Mesendoderm (in vitro differentiated cells): Measurements from ENCODE around the gene NME3.
A peak's percentile ranks its signal among the peaks of the same experiment; 100 is the strongest.

Source experiments
- DNase-seq: peaks from one replicate; pipeline ENCODE4 v3.0.0; 2013
- H2AK5ac ChIP-seq: 2 replicates; pipeline ENCODE4 v1.6.1; 2013; ENCODE audit warnings: low read length, inconsistent platforms
- H2BK120ac ChIP-seq: 2 replicates; pipeline ENCODE4 v1.6.1; 2013; ENCODE audit warnings: low read depth, mild to moderate bottlenecking, low read length, moderate library complexity, mixed read lengths
- H2BK15ac ChIP-seq: replicated peaks from 2 replicates; pipeline ENCODE4 v1.6.1; 2013; ENCODE audit warnings: low read depth, mild to moderate bottlenecking, moderate library complexity
- H2BK5ac ChIP-seq: 2 replicates; pipeline ENCODE4 v1.6.1; 2013; ENCODE audit warnings: low read length, inconsistent platforms
- H3K18ac ChIP-seq: 2 replicates; pipeline ENCODE4 v1.6.1; 2013; ENCODE audit warnings: mild to moderate bottlenecking, low read length, mixed read lengths
- H3K23ac ChIP-seq: one replicate; pipeline ENCODE4 v1.6.1; 2013; ENCODE audit warnings: low read length
- H3K27ac ChIP-seq: 2 replicates; pipeline ENCODE4 v1.5.1; 2013; ENCODE audit warnings: low read depth, mild to moderate bottlenecking, inconsistent platforms, low read length, moderate library complexity
- H3K27me3 ChIP-seq: 2 replicates; pipeline ENCODE4 v1.6.1; 2013; ENCODE audit warnings: low read length, control low read depth, mild to moderate bottlenecking, inconsistent platforms; ENCODE audit not compliant: insufficient read depth, poor library complexity
- H3K36me3 ChIP-seq: 2 replicates; pipeline ENCODE4 v1.6.1; 2013; ENCODE audit warnings: low read length, inconsistent platforms; ENCODE audit not compliant: control insufficient read depth, insufficient read depth
- H3K4ac ChIP-seq: one replicate; pipeline ENCODE4 v1.6.1; 2013; ENCODE audit warnings: low read depth, mild to moderate bottlenecking, low read length, moderate library complexity
- H3K4me1 ChIP-seq: 2 replicates; pipeline ENCODE4 v1.6.1; 2013; ENCODE audit warnings: low read depth, low read length, inconsistent platforms; ENCODE audit not compliant: control insufficient read depth
- H3K4me2 ChIP-seq: 2 replicates; pipeline ENCODE4 v1.6.1; 2013; ENCODE audit warnings: low read length
- H3K4me3 ChIP-seq: 2 replicates; pipeline ENCODE4 v1.5.1; 2013; ENCODE audit warnings: mild to moderate bottlenecking, low read length
- H3K56ac ChIP-seq: one replicate; pipeline ENCODE4 v1.6.1; 2013; ENCODE audit warnings: low read length
- H3K79me1 ChIP-seq: 2 replicates; pipeline ENCODE4 v1.6.1; 2013; ENCODE audit warnings: low read length, inconsistent platforms
- H3K79me2 ChIP-seq: 2 replicates; pipeline ENCODE4 v1.6.1; 2013; ENCODE audit warnings: mild to moderate bottlenecking, low read length; ENCODE audit not compliant: control insufficient read depth, insufficient read depth
- H3K9ac ChIP-seq: 2 replicates; pipeline ENCODE4 v1.6.1; 2013; ENCODE audit warnings: low read length, inconsistent platforms
- H4K5ac ChIP-seq: one replicate; pipeline ENCODE4 v1.6.1; 2013; ENCODE audit warnings: low read length
- H4K8ac ChIP-seq: one replicate; pipeline ENCODE4 v1.6.1; 2013; ENCODE audit warnings: low read depth, mild to moderate bottlenecking, control low read depth, low read length, moderate library complexity
- WGBS: extraction: QIAGEN DNeasy Blood & Tissue Kit; methylation state at CpG from one replicate; pipeline ENCODE4 v1.1.7; 2013; ENCODE audit warnings: low lambda C conversion rate, missing lambda C conversion rate; ENCODE audit not compliant: insufficient coverage; ENCODE audit errors: extremely low coverage; 5-methylcytosine and 5-hydroxymethylcytosine counted together

The NME3 gene

DNA sequence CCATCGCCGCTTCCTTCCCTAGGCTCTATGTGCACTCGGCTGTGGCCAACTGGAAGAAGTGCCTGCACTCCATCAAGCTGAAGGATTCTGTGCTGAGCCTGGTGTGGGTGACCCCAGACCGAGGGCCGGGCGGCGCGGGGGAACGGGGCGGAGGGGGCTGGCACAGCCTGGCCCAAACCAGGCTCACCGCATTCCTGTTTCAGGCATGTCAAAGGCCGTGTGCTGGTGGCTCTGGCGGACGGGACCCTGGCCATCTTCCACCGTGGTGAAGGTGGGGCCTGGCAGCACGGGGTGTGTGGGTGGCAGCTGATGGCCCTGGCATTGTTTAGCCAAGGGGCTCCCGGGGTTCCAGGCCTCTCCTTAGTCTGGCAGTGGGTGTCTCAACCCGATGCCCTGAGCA lies 4.6 kb downstream of the NME3 start:
- Histone ChIP-seq H3K23ac (no peak overlapping the region), H3K9ac (no peak overlapping the region), H3K27ac (no peak overlapping the region), H3K56ac (no peak overlapping the region), H2BK5ac (no peak overlapping the region), H4K5ac (no peak overlapping the region), H3K27me3 (no peaks in the 10 kb centered on the region), H2BK15ac (no peak overlapping the region), H2BK120ac (no peak overlapping the region), H3K4ac (no peak overlapping the region), H3K4me2 (no peak overlapping the region), H3K79me2 (no peaks in the 10 kb centered on the region), H3K18ac (no peak overlapping the region), H3K4me3 (no peak overlapping the region), H3K79me1 (no peaks in the 10 kb centered on the region), H3K36me3 (no peaks in the 10 kb centered on the region), H3K4me1 (no peaks in the 10 kb centered on the region), H2AK5ac (no peak overlapping the region), H4K8ac (no peak overlapping the region)
- no peak for DNase-seq
- no CpG with 5 or more reads among the region's 18 CpGs for WGBS

DNA sequence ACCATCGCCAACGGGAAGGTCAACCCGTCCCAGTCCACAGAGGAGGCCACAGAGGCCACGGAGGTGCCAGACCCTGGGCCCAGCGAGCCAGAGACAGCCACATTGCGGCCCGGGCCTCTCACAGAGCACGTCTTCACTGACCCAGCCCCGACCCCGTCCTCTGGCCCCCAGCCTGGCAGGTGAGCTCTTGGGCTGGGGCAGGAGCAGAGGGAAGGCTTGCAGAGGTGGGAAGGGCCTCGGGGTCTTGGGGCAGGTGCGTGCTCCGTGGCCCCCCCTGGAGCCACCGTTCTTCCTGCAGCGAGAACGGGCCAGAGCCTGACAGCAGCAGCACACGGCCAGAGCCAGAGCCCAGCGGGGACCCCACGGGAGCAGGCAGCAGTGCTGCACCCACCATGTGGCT lies 5.1 kb downstream of the NME3 start:
- no peaks in the 10 kb centered on the region for H3K27me3 ChIP-seq
- no peak overlapping the region for H2BK120ac ChIP-seq
- H3K4me3 ChIP-seq = no peak overlapping the region
- H4K8ac ChIP-seq = no peak overlapping the region
- H3K9ac ChIP-seq = no peak overlapping the region
- H3K18ac ChIP-seq = no peak overlapping the region
- H3K27ac ChIP-seq = no peak overlapping the region
- DNase-seq = no peak
- H3K4me2 ChIP-seq = no peak overlapping the region
- no peak overlapping the region for H2BK15ac ChIP-seq
- no peak overlapping the region for H4K5ac ChIP-seq
- no peak overlapping the region for H2AK5ac ChIP-seq
- no peaks in the 10 kb centered on the region for H3K79me1 ChIP-seq
- no peak overlapping the region for H2BK5ac ChIP-seq
- H3K4ac ChIP-seq = no peak overlapping the region
- no peak overlapping the region for H3K56ac ChIP-seq
- no peaks in the 10 kb centered on the region for H3K79me2 ChIP-seq
- no CpG with 5 or more reads among the region's 19 CpGs for WGBS
- no peaks in the 10 kb centered on the region for H3K36me3 ChIP-seq
- no peak overlapping the region for H3K23ac ChIP-seq
- no peaks in the 10 kb centered on the region for H3K4me1 ChIP-seq

DNA sequence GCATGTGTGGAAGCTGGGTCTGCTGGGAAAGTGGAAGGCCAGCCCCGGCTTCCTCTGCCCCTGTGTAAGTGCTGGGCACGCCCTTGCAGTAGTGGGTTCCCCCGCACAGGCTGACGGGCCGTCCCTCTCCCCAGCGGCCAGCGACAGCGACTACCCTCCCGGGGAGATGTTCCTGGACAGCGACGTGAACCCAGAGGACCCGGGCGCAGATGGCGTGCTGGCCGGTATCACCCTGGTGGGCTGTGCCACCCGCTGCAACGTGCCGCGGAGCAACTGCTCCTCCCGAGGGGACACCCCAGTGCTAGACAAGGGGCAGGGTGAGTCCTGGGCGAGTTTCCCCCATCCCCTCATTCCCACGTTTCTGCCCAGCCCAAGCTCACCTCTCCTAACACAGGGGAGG lies 5.5 kb downstream of the NME3 start:
- Histone ChIP-seq H3K9ac (no peak overlapping the region), H3K4me3 (no peak overlapping the region), H3K27me3 (no peaks in the 10 kb centered on the region), H3K36me3 (no peaks in the 10 kb centered on the region), H2BK15ac (no peak overlapping the region), H3K27ac (no peak overlapping the region), H3K56ac (no peak overlapping the region), H3K4me2 (no peak overlapping the region), H2AK5ac (no peak overlapping the region), H3K4ac (no peak overlapping the region), H4K5ac (no peak overlapping the region), H3K79me2 (no peaks in the 10 kb centered on the region), H3K4me1 (no peaks in the 10 kb centered on the region), H2BK120ac (no peak overlapping the region), H4K8ac (no peak overlapping the region), H2BK5ac (no peak overlapping the region), H3K79me1 (no peaks in the 10 kb centered on the region), H3K23ac (no peak overlapping the region), H3K18ac (no peak overlapping the region)
- no CpG with 5 or more reads among the region's 22 CpGs for WGBS
- DNase-seq = no peak

DNA sequence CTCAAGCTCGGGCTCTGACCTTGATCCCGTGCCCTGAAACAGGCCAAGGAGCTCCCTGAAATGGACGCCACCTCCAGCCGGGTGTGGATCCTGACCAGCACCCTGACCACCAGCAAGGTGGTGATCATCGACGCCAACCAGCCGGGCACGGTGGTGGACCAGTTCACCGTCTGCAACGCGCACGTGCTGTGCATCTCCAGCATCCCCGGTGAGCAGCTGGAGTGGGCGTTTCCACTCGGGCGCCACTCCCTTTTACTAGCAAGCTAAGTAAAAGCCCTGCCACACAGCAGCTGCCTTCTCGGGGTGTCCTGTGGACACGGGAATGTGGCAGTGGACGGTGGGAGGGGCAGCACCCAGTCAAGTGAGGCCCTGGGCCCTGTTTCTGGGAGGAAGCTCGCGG lies 6.4 kb downstream of the NME3 start:
- Histone ChIP-seq H3K79me2 (no peaks in the 10 kb centered on the region), H3K4me3 (no peak overlapping the region), H3K27ac (no peak overlapping the region), H4K5ac (no peak overlapping the region), H3K27me3 (no peaks in the 10 kb centered on the region), H4K8ac (no peak overlapping the region), H2BK120ac (no peak overlapping the region), H2BK5ac (no peak overlapping the region), H3K23ac (no peak overlapping the region), H3K36me3 (no peaks in the 10 kb centered on the region), H3K4me1 (no peaks in the 10 kb centered on the region), H2AK5ac (no peak overlapping the region), H3K4ac (no peak overlapping the region), H3K79me1 (no peaks in the 10 kb centered on the region), H2BK15ac (no peak overlapping the region), H3K9ac (no peak overlapping the region), H3K18ac (no peak overlapping the region), H3K4me2 (no peak overlapping the region), H3K56ac (no peak overlapping the region)
- no CpG with 5 or more reads among the region's 21 CpGs for WGBS
- DNase-seq = no peak

DNA sequence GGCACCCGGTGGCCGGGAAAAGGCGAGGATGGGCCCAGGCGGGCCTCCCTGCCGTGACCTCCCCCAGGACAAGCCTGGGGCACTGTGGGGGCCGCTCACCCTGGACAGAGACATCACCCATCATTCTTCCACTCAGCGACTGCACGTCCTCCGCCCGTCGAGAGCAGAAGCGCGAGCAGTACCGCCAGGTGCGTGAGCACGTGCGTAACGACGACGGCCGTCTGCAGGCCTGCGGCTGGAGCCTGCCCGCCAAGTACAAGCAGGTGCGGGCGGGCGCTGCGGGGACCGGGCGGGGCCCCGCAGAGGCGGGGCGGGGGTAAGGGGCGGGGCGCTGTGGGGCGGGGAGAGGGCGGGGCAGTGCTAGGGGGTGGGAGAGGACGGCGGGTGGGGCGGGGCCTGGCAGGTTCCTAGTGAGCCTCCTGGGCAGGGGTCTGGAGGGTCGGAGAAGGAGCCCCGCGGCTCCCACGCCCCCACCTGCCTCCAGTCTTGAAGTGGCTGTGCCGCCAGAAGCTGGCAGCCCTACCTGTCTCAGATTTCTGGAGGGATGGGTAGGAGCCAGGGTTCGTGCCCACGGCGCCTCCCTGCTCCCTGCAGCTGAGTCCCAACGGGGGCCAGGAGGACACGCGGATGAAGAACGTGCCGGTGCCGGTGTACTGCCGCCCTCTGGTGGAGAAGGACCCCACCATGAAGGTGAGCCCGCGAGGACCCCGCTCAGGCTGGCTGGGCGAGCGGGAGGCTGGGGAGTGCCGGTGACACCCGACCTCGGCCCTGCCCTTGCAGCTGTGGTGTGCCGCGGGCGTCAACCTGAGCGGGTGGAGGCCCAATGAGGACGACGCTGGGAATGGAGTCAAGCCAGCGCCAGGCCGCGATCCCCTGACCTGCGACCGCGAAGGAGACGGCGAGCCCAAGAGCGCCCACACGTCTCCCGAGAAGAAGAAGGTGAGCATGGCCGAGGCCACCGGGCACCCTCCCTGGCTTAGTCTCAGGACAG lies 7.5 kb downstream of the NME3 start:
- DNase-seq = peak; percentile 86
- no peak overlapping the region for H3K23ac ChIP-seq
- no peaks in the 10 kb centered on the region for H3K4me1 ChIP-seq
- H3K36me3 ChIP-seq = no peaks in the 10 kb centered on the region
- H3K4ac ChIP-seq = no peak overlapping the region
- H4K8ac ChIP-seq = no peak overlapping the region
- H3K56ac ChIP-seq = peak overlapping the region; percentile 67
- no peaks in the 10 kb centered on the region for H3K79me1 ChIP-seq
- H2BK15ac ChIP-seq = no peak overlapping the region
- no peak overlapping the region for H3K18ac ChIP-seq
- no peak overlapping the region for H2BK120ac ChIP-seq
- H3K4me3 ChIP-seq = no peak overlapping the region
- no peaks in the 10 kb centered on the region for H3K79me2 ChIP-seq
- no CpG with 5 or more reads among the region's 81 CpGs for WGBS
- peak overlapping the region; percentile 42 for H3K4me2 ChIP-seq
- H2AK5ac ChIP-seq = no peak overlapping the region
- no peaks in the 10 kb centered on the region for H3K27me3 ChIP-seq
- peak overlapping the region; percentile 54 for H3K9ac ChIP-seq
- H2BK5ac ChIP-seq = no peak overlapping the region
- H3K27ac ChIP-seq = no peak overlapping the region
- H4K5ac ChIP-seq = no peak overlapping the region
